Stimulated activated CD8-positive, alpha-beta memory T cell treated with anti-CD3 and anti-CD28 coated beads, Interleukin-15, amount 100 ng/mL, for 24 hours (primary cell): ENCODE results near the gene MAPKBP1.

ENCODE experiments used
- DNase-seq: peaks from one replicate; pipeline ENCODE4 v3.0.0-alpha.2; 2020; ENCODE audit warnings: low read depth

Gene MAPKBP1

DNA sequence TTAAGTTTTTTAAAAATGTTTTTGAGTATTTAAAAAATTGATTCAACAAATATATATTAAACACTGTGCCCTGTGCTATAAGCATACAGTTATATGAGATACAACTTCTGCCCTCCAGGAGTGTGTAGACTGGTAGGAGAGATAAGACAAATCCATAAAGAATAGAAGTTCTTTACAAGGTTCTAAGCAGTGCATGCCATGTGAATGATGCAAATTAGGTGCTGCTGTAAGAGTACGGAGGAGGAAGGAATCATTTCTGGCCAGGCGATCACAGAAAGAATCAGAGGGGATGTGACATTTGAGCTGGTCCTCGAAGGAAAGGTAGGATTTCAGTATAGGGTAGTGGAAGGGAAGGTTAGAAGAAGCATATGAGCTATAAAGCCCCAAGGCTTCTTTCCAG is 14.0 kb downstream of the MAPKBP1 start:
- no peak for DNase-seq

DNA sequence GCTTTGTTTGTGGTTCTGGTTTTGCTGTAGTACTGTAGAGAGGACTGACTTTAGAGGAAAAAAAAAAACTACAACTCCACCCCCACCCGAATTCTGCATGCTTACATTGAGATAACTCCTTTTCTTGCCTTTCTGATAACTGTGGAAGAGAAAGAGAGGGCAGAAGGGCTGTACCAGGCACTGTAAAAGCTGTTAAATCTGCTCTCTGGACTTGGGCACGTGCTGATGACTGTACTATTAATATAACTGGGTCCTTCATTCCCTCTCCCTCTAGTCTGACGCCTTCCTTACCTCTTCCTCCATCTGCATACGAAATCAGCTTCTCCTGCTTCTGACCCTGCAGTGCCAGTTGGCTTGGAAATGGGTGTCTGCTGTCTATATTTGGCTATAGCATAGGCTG is 15.0 kb downstream of the MAPKBP1 start:
- DNase-seq: no peak

DNA sequence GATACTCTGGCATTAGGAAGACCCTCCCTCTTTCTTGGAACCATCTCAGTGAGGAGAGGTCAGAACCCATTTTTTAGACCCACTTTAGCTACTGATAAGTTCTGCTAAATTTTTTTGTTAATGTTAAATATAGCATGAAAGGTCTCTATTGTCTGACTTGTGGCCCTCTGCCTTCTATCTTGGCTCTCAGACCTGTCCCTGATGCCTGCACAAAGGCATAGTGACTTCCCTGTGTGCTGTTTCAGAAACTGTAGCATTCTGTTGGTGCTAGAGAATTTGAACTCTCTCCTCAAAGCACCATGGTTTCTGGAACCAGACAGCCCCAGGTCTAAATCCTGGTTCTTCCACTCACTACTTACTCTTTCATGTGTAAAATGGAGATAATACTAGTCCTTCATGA is 15.4 kb downstream of the MAPKBP1 start:
- DNase-seq: no peak

GRCh38 chr15:41790169-41790568 is 15.9 kb downstream of the MAPKBP1 start:
- no peak for DNase-seq

DNA sequence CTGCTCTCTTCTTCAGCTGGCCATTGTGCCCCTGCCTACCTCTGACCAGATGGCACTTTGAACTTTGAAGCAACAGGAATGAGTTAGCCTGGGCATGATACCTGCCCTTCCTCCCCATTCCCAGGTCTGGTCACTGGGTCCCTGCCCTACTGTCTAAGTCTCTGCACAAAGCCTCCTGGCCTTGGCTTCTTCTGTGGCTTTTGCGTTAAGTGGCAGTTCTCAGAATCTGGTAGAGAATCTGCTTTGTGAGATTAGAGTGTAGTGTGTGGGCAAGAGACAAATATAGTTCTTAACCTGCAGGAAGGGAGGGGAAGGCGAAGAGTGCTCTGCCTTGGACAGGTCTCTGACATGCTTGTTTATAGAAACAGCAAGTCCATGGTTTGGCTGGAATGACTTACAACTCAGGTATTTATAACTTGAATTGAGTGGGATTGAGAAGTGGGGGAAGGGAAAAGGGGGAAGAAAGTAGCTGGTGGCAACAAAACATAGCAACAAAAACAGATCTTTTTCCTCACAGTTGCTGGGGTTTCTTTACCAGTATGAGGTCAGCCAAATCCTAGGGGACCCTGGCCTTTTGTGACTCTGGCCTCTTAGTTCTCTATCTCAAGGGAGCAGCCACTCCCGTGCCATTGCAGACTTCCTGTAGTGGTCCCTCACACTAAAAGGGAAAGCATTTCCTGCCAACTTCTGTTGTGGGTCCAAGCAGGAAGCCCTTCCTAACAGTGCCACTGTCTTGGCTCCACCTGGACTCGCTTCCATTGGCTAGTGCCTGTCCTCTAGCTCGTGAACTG is 16.7 kb downstream of the MAPKBP1 start:
- DNase-seq: no peak

DNA sequence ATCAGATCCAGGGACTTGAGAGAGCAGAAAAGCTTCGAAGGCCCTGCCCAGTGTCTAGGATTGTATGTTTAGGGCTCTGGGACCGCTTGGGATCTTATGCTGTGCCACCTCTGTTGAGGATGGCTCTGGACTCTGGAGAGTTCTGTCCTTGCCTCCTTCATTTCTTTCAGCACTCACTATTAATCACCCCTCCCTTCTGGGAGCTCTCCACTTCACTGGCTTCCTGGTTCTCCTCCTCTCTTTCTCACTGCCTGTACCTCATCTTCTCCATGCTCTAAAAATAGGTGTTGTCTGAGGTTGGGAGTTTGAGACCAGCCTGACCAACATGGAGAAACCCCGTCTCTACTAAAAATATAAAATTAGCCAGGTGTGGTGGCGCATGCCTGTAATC is 17.3 kb downstream of the MAPKBP1 start:
- no peak for DNase-seq

DNA sequence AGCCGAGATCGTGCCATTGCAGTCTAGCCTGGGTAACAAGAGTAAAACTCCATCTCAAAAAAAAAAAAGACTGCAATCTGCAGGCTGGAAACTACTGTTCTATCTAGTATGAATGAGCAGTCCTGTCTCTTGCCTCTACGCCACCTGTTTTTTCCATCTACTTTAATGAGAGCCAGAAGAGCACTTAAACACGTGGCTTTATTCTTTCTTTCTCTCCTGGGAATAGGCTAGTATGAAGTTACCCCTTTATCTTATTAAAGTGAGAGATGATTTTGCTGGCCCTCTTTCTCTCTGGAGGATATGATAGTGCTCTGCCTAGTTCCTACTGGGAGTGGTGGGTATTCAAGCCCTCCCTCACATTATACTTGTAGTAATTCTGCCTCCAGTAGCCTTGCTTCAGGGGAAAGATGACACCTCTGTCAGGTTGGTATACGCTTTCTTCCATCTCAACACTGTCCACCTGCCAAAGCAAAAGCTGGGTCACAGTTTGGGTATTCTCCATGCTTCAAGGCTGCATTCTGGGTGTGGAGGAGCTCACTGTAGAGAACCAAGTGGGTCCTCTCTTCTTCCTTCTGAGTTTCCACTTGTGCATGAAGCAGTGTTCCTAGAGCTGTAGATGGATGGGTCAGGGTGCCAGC is 17.8 kb downstream of the MAPKBP1 start:
- no peak for DNase-seq

- DNase-seq: no peak
Measured at GRCh38 chr15:41794081-41794480, 19.8 kb downstream of the MAPKBP1 start.

GRCh38 chr15:41795996-41796856 is 21.9 kb downstream of the MAPKBP1 start:
- no peak for DNase-seq

GRCh38 chr15:41797201-41797944 is 23.1 kb downstream of the MAPKBP1 start:
- DNase-seq: no peak

DNA sequence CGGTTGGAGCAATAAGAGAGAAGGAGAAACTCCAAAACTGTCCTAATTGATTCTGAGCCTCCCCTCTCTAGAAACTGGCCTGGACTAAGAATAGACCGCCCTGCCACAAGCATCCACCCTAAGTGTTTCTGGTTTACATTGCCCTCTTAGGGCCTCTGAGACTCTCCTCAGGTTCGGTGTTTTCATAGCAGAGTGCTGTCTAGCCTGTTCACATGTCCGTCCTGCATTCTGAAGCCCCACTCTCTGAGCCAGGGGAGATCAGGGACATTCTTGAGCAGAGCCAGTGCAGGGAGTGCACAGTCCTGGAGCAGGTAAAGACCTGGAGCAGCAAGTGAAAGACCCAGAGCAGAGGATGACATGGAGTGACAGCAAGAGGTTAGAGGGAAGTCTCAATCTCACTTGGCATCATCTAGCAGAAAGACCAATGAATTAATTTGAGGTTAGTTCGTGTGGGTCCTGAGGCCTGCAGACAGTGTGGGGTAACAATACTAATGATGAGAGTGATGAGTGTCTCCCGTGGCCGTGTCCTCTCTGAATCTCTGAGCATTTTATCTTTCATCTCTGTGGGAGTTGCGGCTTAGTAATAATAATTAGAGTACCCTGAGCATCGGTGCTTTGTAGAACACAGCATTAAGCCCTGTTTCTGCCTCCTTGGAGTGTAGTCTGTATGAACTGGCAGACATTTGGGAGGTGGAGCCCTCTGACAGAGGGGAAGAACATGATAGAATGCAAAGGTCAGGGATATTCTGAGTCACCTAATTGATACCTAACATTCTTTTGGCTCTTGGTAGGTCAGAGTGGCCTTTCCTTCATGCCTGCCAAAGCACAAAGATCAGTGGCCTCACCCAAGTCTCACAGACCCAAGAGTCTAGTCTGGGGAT is 24.6 kb downstream of the MAPKBP1 start:
- DNase-seq: no peak

GRCh38 chr15:41799488-41799805 is 25.2 kb downstream of the MAPKBP1 start:
- DNase-seq: no peak

DNA sequence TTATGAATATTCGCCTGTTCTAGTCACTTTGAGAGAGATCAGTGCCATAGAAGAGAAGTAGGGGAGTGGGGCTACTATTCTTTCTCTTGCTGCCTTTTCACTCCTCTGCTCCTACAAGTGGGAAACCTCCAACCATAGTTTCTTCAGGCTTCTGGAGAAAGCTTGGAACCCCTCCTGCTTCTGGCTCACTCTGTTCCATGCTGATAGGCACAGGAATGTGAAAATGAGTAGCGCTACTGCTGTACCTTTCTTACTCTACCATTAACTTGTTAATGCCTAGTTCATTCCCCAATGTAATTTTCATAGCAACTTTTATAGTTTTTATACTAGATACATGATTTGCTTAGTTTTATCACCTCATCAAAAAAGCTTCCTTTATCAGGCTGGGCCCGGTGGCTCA is 26.9 kb downstream of the MAPKBP1 start:
- no peak for DNase-seq

DNA sequence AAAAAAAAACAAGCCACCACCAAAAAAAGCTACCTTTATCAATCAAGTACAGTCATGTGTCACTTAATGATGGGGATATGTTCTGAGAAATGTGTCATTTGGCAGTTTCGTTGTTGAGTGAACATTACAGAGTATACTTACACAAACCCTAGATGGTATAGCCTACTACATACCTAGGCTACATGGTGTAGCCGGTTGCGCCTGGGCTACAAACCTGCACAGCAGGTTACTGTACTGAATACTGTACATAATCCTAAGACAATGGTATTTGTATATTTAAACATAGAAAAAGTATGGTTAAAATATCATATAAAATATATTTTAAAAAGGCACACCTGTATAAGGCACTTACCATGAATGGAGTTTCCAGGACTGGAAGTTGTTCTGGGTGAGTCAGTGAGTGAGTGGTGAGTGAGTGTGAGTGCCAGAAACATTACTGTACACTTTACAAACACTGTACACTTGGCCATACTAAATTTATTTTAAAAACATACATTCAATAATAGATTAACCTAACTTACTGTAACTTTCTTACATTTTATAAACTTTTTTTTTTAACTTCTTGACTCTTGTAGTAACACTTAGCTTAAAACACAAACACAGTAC is 27.7 kb downstream of the MAPKBP1 start:
- no peak for DNase-seq

DNA sequence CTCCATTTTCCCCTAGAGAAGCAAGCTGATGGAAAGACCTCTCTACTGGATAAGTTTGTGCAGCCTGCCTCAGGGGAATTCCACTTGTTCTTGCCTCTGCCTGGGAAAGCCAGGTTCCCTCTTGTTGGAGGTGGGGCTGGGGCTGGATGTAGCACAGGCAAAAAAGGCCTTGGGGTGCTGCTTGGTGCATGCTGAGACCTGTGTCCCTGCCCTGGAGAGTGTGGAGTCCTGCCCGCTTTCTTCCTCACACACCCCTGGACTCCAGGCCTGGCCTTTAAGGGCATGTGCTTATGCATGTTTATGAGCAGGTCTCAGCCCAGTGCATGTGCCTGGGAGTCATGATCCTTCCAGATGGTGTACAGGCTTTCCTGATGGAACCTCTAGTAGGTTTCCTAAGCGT is 30.1 kb downstream of the MAPKBP1 start:
- DNase-seq: no peak

GRCh38 chr15:41804916-41805666 is 30.8 kb downstream of the MAPKBP1 start:
- no peak for DNase-seq

- DNase-seq: no peak
Measured at GRCh38 chr15:41805711-41806110, 31.4 kb downstream of the MAPKBP1 start.

GRCh38 chr15:41806291-41807181 is 32.3 kb downstream of the MAPKBP1 start:
- no peak for DNase-seq

DNA sequence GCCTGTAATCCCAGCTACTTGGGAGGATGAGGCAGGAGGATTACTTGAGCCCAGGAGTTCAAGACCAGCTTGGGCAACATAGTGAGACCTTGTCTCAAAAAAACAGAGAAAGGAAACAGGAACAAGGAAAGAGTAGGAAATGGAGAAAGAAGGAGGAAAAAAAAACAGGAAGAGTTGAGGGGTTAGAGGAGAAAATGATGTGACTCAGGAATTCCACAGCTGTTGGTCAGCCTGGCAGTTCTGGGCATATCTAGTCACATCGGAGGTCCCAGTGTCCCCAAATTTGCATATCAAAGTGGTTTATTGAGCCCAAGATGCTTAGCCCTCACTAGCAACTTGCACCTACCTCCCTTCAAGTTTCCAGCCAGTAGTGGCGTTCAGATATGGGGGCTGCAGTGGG is 34.8 kb downstream of the MAPKBP1 start:
- no peak for DNase-seq
